HL-60/S4 treated with retinoic acid at 250 ng/mL for 4 days and 3 days (cell line): Measurements from ENCODE around the gene TGM3.

Source experiments
- in situ Hi-C: fragments of 300-500 bp; cut with MboI; formaldehyde crosslinking; loops from 2 replicates; pipeline ENCODE4 v1.7.0; 2022; ENCODE audit warnings: low sequenced_read_pairs

Gene TGM3

DNA sequence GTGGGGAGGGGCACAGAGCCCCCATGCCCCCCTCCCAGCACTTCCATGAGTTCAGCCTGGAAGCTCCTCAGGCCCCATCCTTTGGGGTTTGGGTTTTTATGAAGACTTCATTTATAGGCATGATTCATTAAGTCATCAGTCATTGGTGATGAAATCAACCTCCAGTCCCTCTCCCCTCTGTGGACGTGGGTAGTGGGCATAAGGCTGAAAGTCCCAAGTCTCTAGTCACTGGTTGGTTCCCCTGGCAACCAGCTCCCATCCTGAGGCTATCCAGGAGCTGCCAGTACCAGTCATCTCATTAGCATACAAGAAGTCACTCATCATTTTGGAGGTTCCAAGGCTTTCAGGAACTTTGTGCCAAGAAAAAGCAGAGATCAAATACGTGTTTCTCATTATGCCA lies 9.2 kb downstream of the TGM3 start:
- in situ Hi-C loops: no loop called here

DNA sequence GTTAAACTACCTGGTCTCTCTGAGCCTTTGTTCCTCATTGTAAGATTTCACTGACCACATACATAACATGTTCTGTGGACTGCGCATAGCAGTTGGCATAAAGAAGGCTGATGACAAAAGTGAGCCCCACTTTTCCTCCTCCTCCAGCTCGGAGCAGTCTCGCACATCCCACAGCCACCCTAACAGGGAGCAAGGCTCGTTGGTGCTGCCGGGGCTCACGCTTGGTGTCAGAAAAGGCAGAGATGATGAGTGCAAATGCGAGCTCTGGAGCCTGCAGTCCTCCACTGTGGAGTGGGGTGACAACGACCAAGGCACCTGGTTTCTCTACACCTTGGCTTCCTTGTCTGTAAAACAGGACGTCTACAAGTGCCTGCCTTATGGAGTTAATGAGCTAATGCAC lies 9.7 kb downstream of the TGM3 start:
- in situ Hi-C loops: no loop called here

DNA sequence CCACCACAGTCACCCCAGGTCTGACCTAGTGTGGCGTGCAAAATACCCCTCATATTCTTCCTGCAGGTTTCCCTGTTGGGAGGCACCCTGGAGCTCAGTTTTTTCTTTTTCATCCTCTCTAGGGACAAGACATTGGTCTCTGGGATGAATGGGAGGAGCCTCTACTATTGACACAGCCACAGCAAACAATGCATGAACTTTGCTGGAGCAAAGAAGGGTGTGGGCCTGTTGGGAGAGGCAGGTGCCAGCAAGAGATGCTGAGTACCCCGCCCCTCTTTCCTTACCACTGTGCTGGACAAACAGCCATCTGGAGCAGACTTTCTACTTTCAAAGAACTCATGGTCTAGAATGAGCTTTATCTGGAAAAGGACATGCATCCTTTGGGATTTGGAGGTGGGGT lies 10.1 kb downstream of the TGM3 start:
- in situ Hi-C loops: no loop called here

DNA sequence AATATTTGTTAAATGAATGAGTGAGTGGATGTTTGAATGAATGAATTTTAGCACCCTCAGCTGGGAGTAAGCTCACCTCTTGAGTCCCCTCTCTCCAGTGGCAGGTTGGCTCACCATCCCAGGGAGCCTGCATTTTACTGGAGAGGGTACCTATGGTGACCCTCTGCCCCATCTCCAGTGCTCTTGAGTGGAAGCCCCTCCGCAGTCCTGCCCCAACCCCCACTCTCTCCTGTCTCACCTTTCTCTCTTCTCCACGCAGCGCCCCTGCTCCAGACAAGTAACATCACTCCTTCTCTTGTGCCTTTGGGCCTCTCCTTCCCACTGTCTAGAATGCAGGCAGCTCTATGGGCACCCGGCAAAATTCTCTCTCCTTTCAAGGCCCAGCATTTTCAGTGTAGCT lies 11.3 kb downstream of the TGM3 start:
- in situ Hi-C loops: no loop called here

DNA sequence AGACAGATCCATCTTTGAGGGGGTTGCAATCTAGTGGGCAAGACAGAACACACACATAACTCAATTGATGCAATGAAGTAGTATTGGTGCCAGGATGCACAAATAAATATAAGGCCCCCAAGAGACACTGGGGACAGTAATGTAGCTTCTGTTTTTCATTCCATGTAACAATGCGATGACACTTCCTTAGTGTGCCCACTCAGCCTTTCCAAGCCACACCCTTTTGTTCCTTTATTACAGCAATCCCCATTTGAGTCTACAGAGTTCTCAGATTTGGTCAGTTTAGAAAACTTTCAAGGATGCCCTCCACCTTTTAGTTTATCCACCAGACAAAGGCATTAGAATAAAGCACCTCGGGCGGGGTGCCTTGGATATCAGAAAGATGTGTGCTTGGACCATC lies 15.5 kb downstream of the TGM3 start:
- in situ Hi-C loops: no loop called here

DNA sequence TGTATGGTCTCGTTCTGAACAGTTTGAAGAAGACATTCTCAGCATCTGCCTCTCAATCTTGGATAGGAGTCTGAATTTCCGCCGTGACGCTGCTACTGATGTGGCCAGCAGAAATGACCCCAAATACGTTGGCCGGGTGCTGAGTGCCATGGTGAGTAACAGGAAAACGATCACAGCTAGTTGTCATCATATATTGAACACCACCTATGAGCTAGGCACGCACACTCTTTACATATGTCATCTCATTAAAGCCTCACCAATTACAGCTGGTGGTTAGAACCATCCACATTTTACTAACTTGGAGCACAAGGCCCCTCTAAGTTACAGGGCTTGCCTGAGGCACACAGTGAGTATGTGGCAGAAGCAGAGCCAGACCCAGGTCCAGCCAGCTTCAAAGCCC lies 17.1 kb downstream of the TGM3 start:
- in situ Hi-C loops: no loop called here

DNA sequence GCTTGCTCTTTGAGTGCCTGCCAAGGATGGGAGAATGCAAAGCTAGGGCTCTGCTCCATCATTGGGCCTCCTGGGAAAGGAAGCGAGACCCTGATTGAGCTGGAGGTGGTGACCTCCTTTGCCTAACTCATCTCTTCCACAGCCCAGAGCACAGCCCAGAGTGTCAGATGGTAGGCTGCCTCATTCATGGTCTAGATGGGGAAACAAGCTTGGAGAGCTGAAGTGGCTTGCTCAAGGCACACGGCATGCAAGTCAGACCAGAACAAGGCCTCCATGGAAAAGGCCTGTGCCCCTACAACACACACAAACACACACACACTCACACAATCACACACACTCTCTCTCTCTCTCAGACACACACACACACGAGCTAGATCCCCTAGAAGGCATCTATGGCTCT lies 17.5 kb downstream of the TGM3 start:
- in situ Hi-C loops: no loop called here

DNA sequence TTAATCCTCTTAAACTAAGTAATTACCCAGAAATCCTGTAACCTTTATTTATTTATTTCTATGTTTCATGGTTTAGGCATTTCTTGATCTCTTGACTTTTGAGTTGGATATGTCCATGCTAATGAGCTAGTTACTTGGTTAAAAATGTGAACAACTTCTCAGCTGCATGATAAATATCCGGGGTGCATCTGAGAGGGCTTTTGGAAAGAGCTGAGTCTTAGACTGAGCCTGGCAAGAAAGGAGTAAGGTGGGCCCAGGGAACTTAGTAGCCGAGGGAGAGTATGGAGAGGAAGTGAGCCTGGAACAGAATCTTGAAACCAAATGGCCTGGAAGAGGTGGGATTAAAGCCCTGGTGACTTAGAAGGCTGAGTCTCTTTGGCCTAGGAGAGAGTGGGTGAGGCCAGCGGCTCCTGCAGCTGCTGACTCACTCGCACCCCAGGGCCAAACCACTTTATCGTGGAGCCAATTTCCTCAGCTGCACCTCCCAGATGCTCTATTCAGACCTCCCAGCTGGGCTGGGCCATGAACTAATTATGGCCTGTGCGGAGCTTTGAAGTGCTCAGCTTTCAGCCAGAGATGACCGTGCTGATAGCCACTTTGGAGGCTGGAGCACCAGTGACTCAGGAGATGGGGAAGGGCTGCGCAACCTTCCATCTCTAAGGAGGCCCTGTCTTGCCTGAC lies 19.1 kb downstream of the TGM3 start:
- in situ Hi-C loops: no loop called here

DNA sequence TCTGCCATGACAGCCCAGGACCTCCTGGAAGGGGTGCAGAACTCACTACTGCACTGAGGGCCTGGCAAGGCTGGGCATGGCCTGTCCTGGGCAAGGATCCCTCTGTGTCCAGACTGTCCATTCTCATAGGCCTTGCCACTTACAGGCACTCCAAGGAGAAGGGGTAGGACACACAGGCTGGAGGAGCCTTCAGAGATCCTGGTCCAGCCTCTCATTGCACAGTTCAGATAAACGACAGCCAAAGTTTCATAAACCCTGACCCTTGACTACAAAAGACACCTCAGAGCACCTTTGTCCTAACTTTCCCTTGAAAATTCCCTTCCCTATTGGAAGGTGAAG lies 19.6 kb downstream of the TGM3 start:
- in situ Hi-C loops: no loop called here

DNA sequence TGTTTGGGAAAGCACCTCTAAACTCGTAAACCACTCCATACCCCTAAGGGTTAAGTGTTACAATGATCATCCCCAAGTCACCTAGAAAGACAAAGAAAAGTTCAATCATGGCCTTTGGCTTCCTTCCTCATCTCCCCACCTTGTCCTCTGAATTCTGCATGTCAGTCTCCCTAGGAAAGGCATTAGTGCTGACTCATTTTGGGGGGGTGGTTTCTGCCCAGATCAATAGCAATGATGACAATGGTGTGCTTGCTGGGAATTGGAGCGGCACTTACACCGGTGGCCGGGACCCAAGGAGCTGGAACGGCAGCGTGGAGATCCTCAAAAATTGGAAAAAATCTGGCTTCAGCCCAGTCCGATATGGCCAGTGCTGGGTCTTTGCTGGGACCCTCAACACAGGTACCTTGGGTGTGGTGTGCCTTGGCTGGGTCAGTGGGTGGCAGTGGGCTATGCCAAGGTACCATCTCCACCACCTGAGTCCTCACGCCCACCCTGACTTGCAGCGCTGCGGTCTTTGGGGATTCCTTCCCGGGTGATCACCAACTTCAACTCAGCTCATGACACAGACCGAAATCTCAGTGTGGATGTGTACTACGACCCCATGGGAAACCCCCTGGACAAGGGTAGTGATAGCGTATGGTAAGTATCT lies 21.2 kb downstream of the TGM3 start:
- in situ Hi-C loops: no loop called here

DNA sequence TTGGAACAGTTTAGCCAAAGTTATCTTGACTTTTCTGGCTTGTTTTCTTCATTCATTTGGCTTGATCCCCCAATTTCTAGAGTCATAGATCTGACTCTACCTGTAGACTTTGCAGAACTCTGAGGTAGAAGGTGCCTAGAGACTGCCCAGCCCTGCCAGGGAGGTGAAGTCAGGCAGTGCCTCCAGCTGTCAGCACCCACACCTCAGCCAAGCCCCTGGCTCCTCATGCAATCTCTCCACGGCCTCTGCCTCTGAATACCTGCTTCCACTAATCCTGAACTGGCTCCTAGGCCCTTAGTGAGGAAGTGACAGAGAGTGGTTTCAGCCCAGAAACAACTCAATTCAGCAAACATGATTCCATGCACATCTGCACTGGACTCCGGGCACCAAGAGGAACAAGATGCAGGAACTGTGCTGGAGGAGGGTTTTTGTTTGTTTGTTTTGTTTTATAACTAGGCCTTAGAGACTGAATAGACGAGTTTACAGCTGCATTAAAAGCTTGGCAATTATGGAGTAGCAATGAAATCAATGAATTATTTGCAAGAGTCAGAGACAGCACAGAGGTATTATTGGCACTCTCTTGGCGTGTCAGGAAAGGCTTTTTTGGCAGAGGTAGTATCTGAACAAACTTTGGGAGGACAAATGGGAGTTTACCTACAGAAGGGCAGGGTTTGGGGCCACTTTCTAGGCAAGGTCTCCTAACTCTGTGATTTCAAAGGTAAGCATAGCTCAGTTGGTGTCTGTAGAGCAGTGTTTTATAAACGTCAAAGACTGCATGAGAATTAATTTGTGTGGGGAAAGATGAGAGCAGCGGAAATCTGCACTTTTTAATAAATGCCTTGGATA lies 25.2 kb downstream of the TGM3 start:
- in situ Hi-C loops: no loop called here

DNA sequence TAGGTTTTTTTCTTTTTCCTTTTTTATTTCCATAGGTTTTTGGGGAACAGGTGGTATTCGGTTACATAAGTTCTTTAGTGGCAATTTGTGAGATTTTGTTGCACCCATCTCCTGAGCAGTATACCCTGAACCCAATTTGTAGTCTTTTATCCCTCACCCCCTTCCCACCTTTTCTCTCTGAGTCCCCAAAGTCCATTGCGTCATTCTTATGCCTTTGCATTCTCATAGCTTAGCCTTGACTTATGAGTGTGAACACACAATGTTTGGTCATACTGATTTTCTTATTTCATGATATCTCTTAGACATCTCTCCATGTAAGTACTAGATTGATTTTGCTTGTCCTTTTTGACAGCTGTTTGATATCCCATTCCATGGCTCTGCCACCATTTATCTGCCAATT lies 27.2 kb downstream of the TGM3 start:
- in situ Hi-C loops: no loop called here

DNA sequence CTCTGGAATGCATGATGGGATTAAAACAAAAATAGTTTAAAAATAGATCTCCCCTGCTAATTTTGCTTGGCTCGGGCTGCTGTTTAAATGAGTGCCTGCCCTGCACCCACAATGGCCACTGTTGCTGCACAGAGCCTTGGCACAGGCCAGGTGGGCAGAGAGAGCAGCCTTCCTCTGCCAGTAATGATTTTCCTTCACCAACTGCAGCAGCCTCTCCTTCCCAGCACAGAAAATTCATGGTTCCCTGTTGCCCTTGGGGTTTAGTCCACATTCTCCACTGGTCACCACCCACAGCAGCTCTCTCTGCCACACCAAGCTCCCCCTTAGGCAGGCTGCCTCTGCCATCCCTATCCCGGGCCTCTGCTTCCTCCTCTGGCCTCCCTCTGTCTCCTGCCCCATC lies 30.2 kb downstream of the TGM3 start:
- in situ Hi-C loops: no loop called here

DNA sequence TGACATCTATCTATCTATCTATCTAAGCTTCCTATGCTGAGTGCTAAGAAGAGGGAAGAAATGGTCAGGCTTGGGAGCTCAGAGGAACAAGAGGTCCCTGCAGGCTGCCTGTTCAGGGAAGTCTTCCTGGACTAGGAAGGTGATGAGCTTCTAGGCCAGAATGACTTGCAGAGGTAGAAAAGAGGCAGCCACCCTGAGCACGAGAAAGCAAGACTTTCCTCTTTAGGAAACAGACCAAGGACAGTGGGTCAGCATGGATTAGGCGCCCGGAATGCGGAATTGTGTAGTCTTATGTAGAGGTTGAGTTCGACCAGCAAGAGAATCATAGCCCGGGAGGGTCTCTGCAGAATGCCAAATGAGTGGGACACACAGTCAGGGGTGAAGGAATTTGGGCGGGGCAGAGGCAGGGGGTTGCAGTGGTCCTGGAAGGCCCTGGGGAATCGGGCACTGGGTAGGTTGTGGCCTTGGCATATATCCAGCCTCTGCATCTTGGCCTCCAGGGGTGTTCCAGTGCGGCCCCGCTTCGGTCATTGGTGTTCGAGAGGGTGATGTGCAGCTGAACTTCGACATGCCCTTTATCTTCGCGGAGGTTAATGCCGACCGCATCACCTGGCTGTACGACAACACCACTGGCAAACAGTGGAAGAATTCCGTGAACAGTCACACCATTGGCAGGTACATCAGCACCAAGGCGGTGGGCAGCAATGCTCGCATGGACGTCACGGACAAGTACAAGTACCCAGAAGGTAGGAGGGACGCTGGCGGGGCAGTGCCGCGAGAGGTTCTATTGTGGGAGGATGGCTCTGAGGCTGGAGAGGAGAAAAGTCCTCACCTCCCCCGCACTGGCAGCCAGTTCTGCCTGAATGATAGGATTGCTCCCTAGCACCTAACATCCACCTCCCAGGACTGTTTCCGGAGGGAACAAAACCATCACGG lies 32.1 kb downstream of the TGM3 start:
- in situ Hi-C loops: no loop called here

DNA sequence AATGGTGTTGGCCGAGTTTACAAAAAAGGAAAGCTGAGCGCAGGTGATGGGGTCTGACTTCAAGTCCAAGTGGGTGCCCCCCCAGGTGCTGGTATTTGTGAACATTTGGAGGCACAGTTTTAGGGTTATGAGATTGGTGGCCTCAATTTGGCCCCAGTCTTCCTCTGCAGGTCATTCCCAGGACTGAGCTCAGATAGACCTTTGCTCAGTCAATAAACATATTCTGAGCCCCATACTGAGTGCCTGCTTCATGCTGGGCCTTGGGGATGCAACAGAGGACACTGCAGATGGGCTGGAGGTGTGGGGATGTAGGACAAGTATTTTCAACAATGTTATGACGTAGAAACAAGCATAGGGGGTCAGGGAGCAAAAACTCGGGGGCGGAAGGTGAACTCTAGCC lies 33.5 kb downstream of the TGM3 start:
- in situ Hi-C loops: no loop called here

DNA sequence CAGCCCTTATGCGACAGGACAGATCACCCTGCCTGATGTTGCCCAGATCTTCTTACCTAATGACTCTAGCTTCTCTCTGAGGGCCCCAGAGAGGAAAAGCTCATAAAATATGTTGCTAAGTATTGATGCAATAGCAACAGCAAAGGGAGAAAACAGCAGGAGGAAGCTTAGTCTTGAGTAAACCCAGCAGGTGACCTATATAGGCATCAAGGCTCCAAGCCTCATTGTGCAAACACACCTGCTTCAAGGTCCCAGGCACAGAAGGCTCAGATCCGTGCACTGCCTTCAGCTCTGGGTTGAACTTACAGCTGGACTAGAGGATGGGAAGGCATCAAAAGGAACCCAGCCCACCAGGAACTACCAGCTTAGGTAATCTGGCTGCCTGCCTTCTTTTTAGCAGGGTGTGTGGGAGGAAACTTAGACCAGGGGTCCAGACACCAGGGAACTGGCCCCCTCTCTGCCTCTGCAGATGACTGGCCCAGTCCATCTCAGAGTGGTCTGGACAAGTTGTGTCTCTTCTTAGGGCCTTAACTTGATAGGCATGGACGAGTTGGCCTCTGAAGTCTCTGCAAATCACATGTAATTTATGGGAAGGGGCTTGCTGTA lies 34.4 kb downstream of the TGM3 start:
- in situ Hi-C loops: no loop called here

DNA sequence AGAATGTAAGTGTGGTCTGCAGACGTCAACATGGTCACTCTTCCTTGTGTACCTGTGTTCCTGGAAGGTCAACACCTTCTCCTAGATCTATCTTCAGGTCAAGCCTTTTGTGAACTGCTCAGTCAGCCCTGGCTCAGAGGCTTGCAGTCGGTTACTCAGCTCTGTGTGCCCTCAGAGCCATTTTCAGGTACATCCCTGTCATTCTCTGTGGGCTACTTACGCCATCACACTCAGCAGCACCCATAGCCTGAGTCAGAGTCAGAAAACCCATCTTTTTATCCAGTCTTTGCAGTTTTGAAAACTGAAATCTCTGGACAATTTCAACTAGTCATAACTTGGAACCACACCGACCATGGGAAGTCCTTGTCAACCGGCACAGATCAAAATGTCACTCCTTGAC lies 35.3 kb downstream of the TGM3 start:
- in situ Hi-C loops: no loop called here

DNA sequence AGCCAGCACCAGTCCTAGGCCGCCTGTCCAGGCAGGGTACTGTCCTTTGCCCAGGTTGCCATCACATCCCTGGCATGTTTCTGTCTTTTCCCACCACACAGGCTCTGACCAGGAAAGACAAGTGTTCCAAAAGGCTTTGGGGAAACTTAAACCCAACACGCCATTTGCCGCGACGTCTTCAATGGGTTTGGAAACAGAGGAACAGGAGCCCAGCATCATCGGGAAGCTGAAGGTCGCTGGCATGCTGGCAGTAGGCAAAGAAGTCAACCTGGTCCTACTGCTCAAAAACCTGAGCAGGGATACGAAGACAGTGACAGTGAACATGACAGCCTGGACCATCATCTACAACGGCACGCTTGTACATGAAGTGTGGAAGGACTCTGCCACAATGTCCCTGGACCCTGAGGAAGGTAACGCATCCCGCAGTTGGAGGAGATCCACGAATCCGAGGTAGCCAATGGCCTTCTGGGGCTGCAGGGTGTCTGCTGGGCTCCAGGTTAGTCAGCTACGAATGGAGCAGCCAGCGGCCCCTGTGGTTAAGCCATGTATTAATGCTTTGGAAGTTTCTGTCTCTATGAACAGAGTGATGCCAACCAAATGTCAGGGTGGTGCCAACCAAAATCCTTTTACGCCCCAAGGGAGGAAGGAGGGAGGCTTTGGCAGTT lies 36.2 kb downstream of the TGM3 start:
- in situ Hi-C loops: no loop called here

DNA sequence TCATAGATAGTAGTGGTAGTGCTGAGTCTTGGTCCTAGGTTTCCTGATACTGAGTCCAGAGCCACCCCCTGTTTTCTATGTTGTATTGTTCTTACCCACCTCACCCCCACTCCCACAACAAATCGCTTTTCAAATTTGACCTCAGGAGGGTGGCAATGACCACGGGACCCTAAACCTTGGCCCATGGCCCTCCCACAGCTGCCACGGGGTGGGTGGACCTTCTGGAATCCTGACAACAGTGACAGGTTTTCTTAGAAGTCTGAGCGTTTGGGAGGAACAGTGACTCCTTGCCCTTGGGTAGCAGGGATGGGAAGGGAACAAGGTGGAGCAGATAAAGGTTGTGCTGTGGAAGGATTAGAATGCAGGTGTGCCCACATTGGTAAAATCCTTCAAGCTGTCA lies 36.9 kb downstream of the TGM3 start:
- in situ Hi-C loops: no loop called here

DNA sequence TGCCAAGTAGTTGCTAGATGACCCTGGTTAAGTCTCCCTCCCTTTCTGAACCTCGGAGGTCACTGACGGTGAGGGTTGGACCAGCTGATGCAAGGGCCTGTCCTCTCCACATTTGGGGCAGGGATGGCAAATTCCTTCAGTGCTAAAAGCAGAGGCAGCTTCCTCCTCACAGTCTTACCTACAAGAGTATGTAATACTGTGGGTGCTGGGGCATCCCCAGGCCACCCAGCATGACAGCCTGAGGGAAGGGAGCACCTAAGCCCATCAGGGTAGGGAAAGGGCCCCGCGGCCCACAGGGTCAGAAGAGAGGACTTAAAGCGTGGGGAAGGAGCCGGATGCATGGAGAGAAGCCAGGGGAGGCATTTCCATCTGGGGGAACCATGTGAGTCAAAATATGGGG lies 38.0 kb downstream of the TGM3 start:
- in situ Hi-C loops: no loop called here
